Stomach (tissue), 19 donors: ENCODE data around the gene SEZ6L2. TPM values are rescaled to one million over a fixed set of nuclear protein-coding genes. Genes with fewer than 3 reads are reported as not detected.
"Not testable (repeated sequence)": the region's sequence is repeated elsewhere in the genome, so short reads cannot be mapped to it uniquely, and the experiment has no call there.

Source experiments
- DNase-seq, 2 donors: peaks; one replicate each; pipeline versions ENCODE4 v3.0.0 to v3.0.0-alpha.2; 2013 to 2019
- H3K27ac ChIP-seq, 5 donors: fragments of 200-600 bp in 4 of 5; sonication (generic) in 4 of 5; one replicate each; pipeline ENCODE4 v1.5.1; 2013 to 2019; ENCODE audit warnings: mild to moderate bottlenecking in 1 of 5, moderate library complexity in 1 of 5
- H3K27me3 ChIP-seq, 3 donors: fragments of 200-600 bp; sonication (generic); one replicate each; pipeline ENCODE4 v1.5.1; 2017 to 2019; ENCODE audit warnings: mixed run types in 1 of 3
- H3K36me3 ChIP-seq, 4 donors: fragments of 200-600 bp; sonication (generic); 1 replicate in 3 of 4; 2 replicates in 1 of 4; pipeline ENCODE4 v1.5.1; 2016 to 2019
- H3K4me1 ChIP-seq, 4 donors: fragments of 200-600 bp; sonication (generic); one replicate each; pipeline ENCODE4 v1.5.1; 2016 to 2019
- H3K4me3 ChIP-seq, 4 donors: fragments of 200-600 bp; sonication (generic) in 3 of 4; one replicate each; pipeline ENCODE4 v1.5.1; 2016 to 2019; ENCODE audit warnings: mild to moderate bottlenecking in 1 of 4
- H3K9me3 ChIP-seq, 4 donors: fragments of 200-600 bp; sonication (generic); one replicate each; pipeline ENCODE4 v1.5.1; 2016 to 2019
- EP300 ChIP-seq: sonication (generic); formaldehyde crosslinking; IDR thresholded peaks from one replicate; pipeline ENCODE4 v1.6.1; 2017; ENCODE audit warnings: antibody characterized with exemption
- POLR2A ChIP-seq, 4 donors: fragments of 450-650 bp; IDR thresholded peaks; one replicate each; pipeline ENCODE4 v1.6.1; 2016; ENCODE audit warnings: antibody characterized with exemption in 4 of 4, control low read depth in 2 of 4, mild to moderate bottlenecking in 1 of 4, moderate library complexity in 1 of 4
- POLR2AphosphoS5 ChIP-seq, 3 donors: sonication (generic); formaldehyde crosslinking; IDR thresholded peaks; one replicate each; pipeline ENCODE4 v1.6.1; 2016; ENCODE audit warnings: antibody characterized with exemption in 3 of 3
- WGBS, 5 donors: extraction: QIAGEN DNeasy Blood & Tissue Kit in 3 of 5; methylation state at CpG; one replicate each; pipeline versions ENCODE4 v1.1.5 to v1.1.7; 2013 to 2018; 5-methylcytosine and 5-hydroxymethylcytosine counted together
- intact Hi-C: fragments of 100-400 bp; cut with DNase I; formaldehyde crosslinking; loops from one replicate; pipeline ENCODE4 v1.15.1; 2023; ENCODE audit warnings: low total_unique reads
- long read RNA-seq, 10 donors: transcript quantifications; one replicate each; lab custom pipeline, GENCODE V29; 2026
- polyA plus RNA-seq, 3 donors: library from polyadenylated mRNA; stranded (reverse); fragments of 200-250 nt; gene quantifications; one replicate each; pipeline ENCODE4 v1.2.3, GENCODE V29; 2013
- total RNA-seq, 5 donors: library from RNA; depleted of rRNA; stranded (reverse); fragments of >200 nt; gene quantifications; one replicate each; pipeline versions ENCODE4 v1.1.0 to v1.2.3, GENCODE V29; 2014 to 2016
- TF ChIP-seq, protein P1 (sequence below), 7 experiments: fragments of 450-650 bp in 4 of 7; fragments of 200-600 bp in 3 of 7; sonication (generic) in 3 of 7; IDR thresholded peaks; one replicate each; pipeline ENCODE4 v1.5.1; 2016 to 2019; ENCODE audit warnings: antibody characterized with exemption in 7 of 7, control low read depth in 2 of 7, mild to moderate bottlenecking in 1 of 7
- donor health status: healthy with polysubstance abuse.
- donor health status: Bipolar disorder and iron deficiency.
- donor health status: healthy.

Gene SEZ6L2
- total RNA-seq = 10 to 100 TPM in 2 of 5 donors, 1 to 10 TPM in 2, not detected in 1; 6.2 to 31.4 (median 12.0) TPM
- polyA plus RNA-seq = 1 to 10 TPM; 1.5 to 7.7 (median 7.6) TPM
- long read RNA-seq, donor 1, partial matches to known transcripts = 5 of 5 reads
- long read RNA-seq, donor 1, other reads (novel, unspliced or antisense) = 0 of 5 reads
- long read RNA-seq, donor 2, partial matches to known transcripts = 15 of 17 reads
- long read RNA-seq, donor 2, other reads (novel, unspliced or antisense) = 0 of 17 reads
- long read RNA-seq, donor 3, partial matches to known transcripts = 0 of 1 reads
- long read RNA-seq, donor 3, other reads (novel, unspliced or antisense) = 0 of 1 reads
- long read RNA-seq, donor 4 = 0 reads
- long read RNA-seq, donor 5, partial matches to known transcripts = 6 of 10 reads
- long read RNA-seq, donor 5, other reads (novel, unspliced or antisense) = 0 of 10 reads
- long read RNA-seq, donor 6, partial matches to known transcripts = 16 of 21 reads
- long read RNA-seq, donor 6, other reads (novel, unspliced or antisense) = 0 of 21 reads
- long read RNA-seq, donor 7, partial matches to known transcripts = 112 of 159 reads
- long read RNA-seq, donor 7, other reads (novel, unspliced or antisense) = 46 of 159 reads
- long read RNA-seq, donor 8, partial matches to known transcripts = 29 of 31 reads
- long read RNA-seq, donor 8, other reads (novel, unspliced or antisense) = 0 of 31 reads
- long read RNA-seq, donor 9, partial matches to known transcripts = 30 of 44 reads
- long read RNA-seq, donor 9, other reads (novel, unspliced or antisense) = 13 of 44 reads
- long read RNA-seq, donor 10, partial matches to known transcripts = 0 of 6 reads
- long read RNA-seq, donor 10, other reads (novel, unspliced or antisense) = 5 of 6 reads

DNA sequence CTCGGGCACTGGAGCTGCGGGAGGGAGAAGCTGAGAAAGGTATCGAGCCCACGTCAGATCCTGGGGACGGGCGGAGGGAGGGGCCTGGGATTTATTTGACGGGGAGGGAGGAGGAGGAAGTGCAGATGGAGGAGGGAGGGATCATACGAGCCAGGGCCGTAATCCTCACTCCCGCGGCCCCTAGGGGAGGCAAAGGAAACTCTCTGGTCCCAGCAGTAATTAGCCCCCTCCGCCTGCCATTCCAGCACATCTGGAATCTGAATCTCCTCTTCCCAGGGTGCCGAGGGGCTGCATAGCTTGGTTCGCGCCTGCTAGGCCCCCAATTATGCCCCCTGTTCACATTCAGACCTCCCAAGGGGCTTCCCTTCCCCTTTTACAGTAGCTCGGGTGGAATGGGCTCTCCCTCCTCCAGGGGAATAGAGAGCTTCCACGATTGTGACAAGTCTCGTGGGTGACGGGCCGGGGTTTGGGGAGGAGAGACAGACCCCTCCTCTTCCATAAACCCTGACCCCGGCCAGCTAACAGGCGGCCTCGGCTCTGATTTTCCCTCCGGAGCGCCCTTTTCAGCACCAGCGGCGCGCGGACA, at the start of gene SEZ6L2:
TSS of gene SEZ6L2 (minus strand) at position 35 of the 586 bp plus-strand sequence. CDS start 531 bp downstream, outside the sequence.
- WGBS, 5 donors = 0 to 2% (median 1%) methylated on average over 22 to 29 of the region's 29 CpGs
- peak within 1 kb of the TSS; percentile 52 to 68 (median 60) for H3K4me3 ChIP-seq
- intact Hi-C loops = no loop called here
- no peaks in the 10 kb centered on the region for H3K9me3 ChIP-seq
- TF ChIP-seq POLR2A (IDR thresholded peaks at IDR 0.05) (peak in 1 of 4 donors; percentile 0), POLR2AphosphoS5 (IDR thresholded peaks at IDR 0.05) (peak in 1 of 3 donors; percentile 22), EP300 (no peak)
- TF ChIP-seq, protein P1, sequence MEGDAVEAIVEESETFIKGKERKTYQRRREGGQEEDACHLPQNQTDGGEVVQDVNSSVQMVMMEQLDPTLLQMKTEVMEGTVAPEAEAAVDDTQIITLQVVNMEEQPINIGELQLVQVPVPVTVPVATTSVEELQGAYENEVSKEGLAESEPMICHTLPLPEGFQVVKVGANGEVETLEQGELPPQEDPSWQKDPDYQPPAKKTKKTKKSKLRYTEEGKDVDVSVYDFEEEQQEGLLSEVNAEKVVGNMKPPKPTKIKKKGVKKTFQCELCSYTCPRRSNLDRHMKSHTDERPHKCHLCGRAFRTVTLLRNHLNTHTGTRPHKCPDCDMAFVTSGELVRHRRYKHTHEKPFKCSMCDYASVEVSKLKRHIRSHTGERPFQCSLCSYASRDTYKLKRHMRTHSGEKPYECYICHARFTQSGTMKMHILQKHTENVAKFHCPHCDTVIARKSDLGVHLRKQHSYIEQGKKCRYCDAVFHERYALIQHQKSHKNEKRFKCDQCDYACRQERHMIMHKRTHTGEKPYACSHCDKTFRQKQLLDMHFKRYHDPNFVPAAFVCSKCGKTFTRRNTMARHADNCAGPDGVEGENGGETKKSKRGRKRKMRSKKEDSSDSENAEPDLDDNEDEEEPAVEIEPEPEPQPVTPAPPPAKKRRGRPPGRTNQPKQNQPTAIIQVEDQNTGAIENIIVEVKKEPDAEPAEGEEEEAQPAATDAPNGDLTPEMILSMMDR (IDR thresholded peaks at IDR 0.05) = peak in 3 of 7 experiments; percentile 22 to 48 (median 38)
- peak within 1 kb of the TSS; percentile 81 to 93 (median 89) for H3K27ac ChIP-seq
- H3K4me1 ChIP-seq = peaks cover 4 to 38% (median 34%) of the 10 kb centered on the region in 4 donors
- H3K27me3 ChIP-seq = peaks cover 0 to 52% (median 25%) of the 10 kb centered on the region in 3 donors
- peak; percentile 89 to 97 for DNase-seq
- no peaks in the 10 kb centered on the region for H3K36me3 ChIP-seq

- WGBS, 5 donors = 77 to 92% (median 84%) methylated on average over 2 of the region's 2 CpGs
These were observed 48.5 kb upstream of the SEZ6L2 start for GRCh38 chr16:29947897-29948296.

GRCh38 chr16:29943846-29944799, 44.8 kb upstream of the SEZ6L2 start:
- intact Hi-C loops = no loop called here
- no peak overlapping the region for H3K4me3 ChIP-seq
- no peaks in the 10 kb centered on the region for H3K27me3 ChIP-seq
- H3K9me3 ChIP-seq = peaks cover 0 to 5% (median 0%) of the 10 kb centered on the region in 4 donors
- H3K27ac ChIP-seq = peak overlapping the region; percentile 9 to 74 (median 46)
- peak in 1 of 3 donors; percentile 45 for TF ChIP-seq POLR2AphosphoS5 (IDR thresholded peaks at IDR 0.05)
- TF ChIP-seq EP300 = no peak
- 30 to 47% (median 35%) methylated on average over 10 to 11 of the region's 11 CpGs for WGBS, 5 donors
- H3K4me1 ChIP-seq = peaks cover 13 to 24% (median 18%) of the 10 kb centered on the region in 4 donors
- DNase-seq = peak; percentile 41 to 93
- H3K36me3 ChIP-seq = no peaks in the 10 kb centered on the region

More at GRCh38 chr16:29947897-29948296, 48.5 kb upstream of the SEZ6L2 start:
- intact Hi-C loops = no loop called here
- no peak for DNase-seq
- Histone ChIP-seq H3K27ac (no peak overlapping the region), H3K4me3 (no peak overlapping the region), H3K36me3 (no peaks in the 10 kb centered on the region), H3K4me1 (peaks cover 13 to 22% (median 17%) of the 10 kb centered on the region in 4 donors), H3K9me3 (no peaks in the 10 kb centered on the region), H3K27me3 (no peaks in the 10 kb centered on the region)
- TF ChIP-seq EP300 = no peak
- no peak for TF ChIP-seq POLR2A (IDR thresholded peaks at IDR 0.05)
- no peak for TF ChIP-seq POLR2AphosphoS5 (IDR thresholded peaks at IDR 0.05)
- TF ChIP-seq, protein P1 (IDR thresholded peaks at IDR 0.05) = no peak

DNA sequence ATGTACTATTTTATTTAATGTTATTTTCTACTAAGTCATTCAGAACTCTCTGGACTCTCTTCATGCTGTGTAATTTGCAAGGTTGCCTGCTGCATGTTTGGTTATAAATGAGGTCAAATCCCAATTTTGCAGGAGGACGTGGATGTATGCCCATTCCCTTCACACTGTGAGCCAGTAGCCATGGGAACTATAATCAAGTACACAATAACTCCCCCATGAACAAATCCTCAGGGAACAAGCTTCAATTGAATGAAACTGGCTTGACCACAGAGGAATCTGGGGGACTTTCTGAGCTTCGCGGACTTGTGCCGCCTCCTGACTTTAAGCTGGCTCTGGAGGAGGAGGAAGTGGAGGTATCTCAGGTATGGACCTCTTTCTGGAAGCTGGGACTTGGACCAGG, 41.3 kb upstream of the SEZ6L2 start:
- no peaks in the 10 kb centered on the region for H3K27me3 ChIP-seq
- WGBS, 5 donors = 56 to 68% (median 64%) methylated on average over 4 of the region's 4 CpGs
- H3K4me1 ChIP-seq = peaks cover 13 to 24% (median 18%) of the 10 kb centered on the region in 4 donors
- H3K27ac ChIP-seq = no peak overlapping the region
- no peaks in the 10 kb centered on the region for H3K36me3 ChIP-seq
- H3K9me3 ChIP-seq = peaks cover 0 to 5% (median 0%) of the 10 kb centered on the region in 4 donors
- intact Hi-C loops = no loop called here
- DNase-seq = peak in 1 of 2 donors; percentile 21
- TF ChIP-seq, protein P1 (IDR thresholded peaks at IDR 0.05) = no peak
- TF ChIP-seq EP300 (no peak), POLR2A (IDR thresholded peaks at IDR 0.05) (no peak), POLR2AphosphoS5 (IDR thresholded peaks at IDR 0.05) (no peak)
- no peak overlapping the region for H3K4me3 ChIP-seq

- WGBS, 5 donors = 85 to 100% (median 94%) methylated on average over 2 of the region's 2 CpGs
- intact Hi-C loops, DNase-seq: not testable (repeated sequence)
These were observed 32.4 kb upstream of the SEZ6L2 start for GRCh38 chr16:29931750-29932149.

More at GRCh38 chr16:29931750-29932149, 32.4 kb upstream of the SEZ6L2 start:
- not testable (repeated sequence) for H3K27ac ChIP-seq, H3K27me3 ChIP-seq, H3K4me3 ChIP-seq, H3K36me3 ChIP-seq, H3K9me3 ChIP-seq
- H3K4me1 ChIP-seq = peaks cover 6 to 11% (median 10%) of the 10 kb centered on the region in 4 donors
